Measurements from ENCODE around the gene PSAT1.

PSAT1 gene

DNA sequence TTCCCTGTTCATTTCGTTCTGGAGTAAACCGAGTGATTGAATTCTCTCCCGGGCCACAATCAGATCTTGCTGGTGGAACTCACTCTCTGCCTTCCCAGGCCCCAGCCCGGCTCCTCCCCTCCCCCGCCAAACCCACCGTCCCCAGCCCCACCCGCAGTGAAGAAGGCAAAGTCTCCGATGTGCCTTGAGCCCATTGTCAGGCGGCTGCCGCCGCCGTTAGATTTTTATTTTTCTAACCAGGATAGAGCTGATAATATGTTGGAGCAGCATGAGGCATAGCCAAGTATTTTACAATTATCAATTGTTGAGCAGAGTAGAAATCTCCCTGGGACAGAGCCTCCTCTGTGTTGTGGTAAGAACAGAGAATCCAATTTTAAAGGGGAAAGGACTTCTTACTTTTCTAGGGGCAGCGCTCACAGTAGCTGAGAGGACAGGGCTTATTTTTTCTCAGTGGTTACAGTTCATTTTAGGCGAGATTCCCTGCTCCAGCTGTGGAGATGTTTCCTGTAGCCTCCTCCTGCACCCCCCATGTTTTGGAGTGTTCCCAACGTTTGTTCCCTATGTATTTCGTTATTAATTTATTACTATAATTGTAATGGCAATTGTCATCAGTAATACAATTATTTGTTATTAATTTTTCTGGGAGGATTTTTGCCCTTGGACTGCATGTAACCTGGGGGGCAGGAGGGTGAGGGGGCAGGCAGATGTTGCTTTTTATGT, 1.3 kb downstream of the PSAT1 start:
- no peaks in the 10 kb centered on the region for H3K9me3 Mint-ChIP-seq
- TF ChIP-seq, protein P1, sequence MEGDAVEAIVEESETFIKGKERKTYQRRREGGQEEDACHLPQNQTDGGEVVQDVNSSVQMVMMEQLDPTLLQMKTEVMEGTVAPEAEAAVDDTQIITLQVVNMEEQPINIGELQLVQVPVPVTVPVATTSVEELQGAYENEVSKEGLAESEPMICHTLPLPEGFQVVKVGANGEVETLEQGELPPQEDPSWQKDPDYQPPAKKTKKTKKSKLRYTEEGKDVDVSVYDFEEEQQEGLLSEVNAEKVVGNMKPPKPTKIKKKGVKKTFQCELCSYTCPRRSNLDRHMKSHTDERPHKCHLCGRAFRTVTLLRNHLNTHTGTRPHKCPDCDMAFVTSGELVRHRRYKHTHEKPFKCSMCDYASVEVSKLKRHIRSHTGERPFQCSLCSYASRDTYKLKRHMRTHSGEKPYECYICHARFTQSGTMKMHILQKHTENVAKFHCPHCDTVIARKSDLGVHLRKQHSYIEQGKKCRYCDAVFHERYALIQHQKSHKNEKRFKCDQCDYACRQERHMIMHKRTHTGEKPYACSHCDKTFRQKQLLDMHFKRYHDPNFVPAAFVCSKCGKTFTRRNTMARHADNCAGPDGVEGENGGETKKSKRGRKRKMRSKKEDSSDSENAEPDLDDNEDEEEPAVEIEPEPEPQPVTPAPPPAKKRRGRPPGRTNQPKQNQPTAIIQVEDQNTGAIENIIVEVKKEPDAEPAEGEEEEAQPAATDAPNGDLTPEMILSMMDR (IDR thresholded peaks at IDR 0.05): no peak
- no peaks in the 10 kb centered on the region for H3K27me3 Mint-ChIP-seq (ENCODE audit: low read depth, poor library complexity)
- peak overlapping the region; percentile 95 for H3K4me3 Mint-ChIP-seq
- peak overlapping the region; percentile 78 for H3K27ac Mint-ChIP-seq
- H3K4me1 Mint-ChIP-seq: peaks cover 39% of the 10 kb centered on the region
- peaks cover 30% of the 10 kb centered on the region for H3K36me3 Mint-ChIP-seq (ENCODE audit: low read depth)
- DNase-seq: peak; percentile 47

- DNase-seq: no peak
- H3K36me3 Mint-ChIP-seq (ENCODE audit: low read depth): peaks cover 47% of the 10 kb centered on the region
- H3K4me3 Mint-ChIP-seq: peak overlapping the region; percentile 37
These were observed 3.3 kb downstream of the PSAT1 start for GRCh38 chr9:78300209-78300608.

DNA sequence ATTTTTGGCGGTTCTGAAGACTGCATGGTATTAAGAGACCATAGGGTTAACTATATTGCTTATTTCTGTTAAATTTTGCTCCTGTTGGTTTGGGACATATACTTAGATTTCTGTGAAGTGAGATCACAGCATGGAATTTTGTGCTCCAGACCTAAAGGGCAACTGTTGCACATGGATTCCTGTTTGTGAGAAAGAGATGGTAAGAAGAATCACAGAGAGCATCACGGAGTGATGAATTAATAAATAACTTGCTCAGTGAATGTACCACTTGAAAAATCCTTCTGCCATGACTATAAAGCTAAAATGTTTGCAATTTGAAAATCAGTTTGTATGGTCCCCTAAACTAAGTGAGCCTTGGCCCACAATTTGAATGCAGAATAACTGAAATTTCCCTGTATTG, 4.5 kb downstream of the PSAT1 start:
- Mint-ChIP-seq H3K9me3 (no peaks in the 10 kb centered on the region), H3K27me3 (ENCODE audit: low read depth, poor library complexity) (no peaks in the 10 kb centered on the region), H3K36me3 (ENCODE audit: low read depth) (peaks cover 59% of the 10 kb centered on the region), H3K4me3 (no peak overlapping the region), H3K27ac (no peak overlapping the region), H3K4me1 (peaks cover 19% of the 10 kb centered on the region)
- TF ChIP-seq, protein P1 (IDR thresholded peaks at IDR 0.05): no peak
- no peak for DNase-seq

More at GRCh38 chr9:78300209-78300608, 3.3 kb downstream of the PSAT1 start:
- Mint-ChIP-seq H3K27me3 (ENCODE audit: low read depth, poor library complexity) (no peaks in the 10 kb centered on the region), H3K27ac (peak overlapping the region; percentile 55), H3K4me1 (peaks cover 31% of the 10 kb centered on the region), H3K9me3 (no peaks in the 10 kb centered on the region)
- TF ChIP-seq, protein P1 (IDR thresholded peaks at IDR 0.05): no peak

DNA sequence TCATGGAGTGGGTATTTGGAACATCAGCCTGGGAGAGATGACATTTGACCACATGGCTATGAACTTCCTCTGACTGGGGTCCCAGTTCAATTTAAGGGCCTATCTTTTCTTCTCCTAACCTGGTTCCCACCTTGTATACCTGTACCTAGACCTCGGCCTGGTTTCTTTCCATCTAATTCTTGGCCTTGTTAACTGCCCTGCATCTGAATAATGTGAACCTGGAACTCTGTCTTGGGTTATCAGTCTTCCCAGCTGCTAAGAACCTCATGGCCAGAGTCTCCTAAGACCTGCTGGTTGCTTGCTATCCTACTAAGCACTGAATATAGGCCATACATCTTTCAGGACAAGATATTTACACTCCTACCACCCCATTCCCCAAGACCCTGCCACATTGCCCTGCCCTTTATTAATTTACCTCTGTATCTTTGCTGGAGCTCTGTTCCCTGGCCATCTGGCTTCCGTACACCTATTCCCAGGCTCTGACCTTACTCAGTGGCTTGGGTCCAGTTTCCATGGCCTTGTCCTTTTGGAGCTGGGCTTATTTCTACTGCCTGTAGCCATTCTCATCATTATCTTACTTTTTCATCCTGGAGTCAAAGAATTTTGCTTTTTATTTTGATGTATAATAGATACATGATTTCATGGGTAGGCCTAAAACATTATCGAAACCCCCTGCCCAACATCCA, 6.6 kb downstream of the PSAT1 start:
- no peak for DNase-seq
- Mint-ChIP-seq H3K27me3 (ENCODE audit: low read depth, poor library complexity) (no peaks in the 10 kb centered on the region), H3K4me3 (no peak overlapping the region), H3K9me3 (no peaks in the 10 kb centered on the region), H3K4me1 (peaks cover 11% of the 10 kb centered on the region), H3K36me3 (ENCODE audit: low read depth) (peaks cover 76% of the 10 kb centered on the region), H3K27ac (no peak overlapping the region)
- TF ChIP-seq, protein P1 (IDR thresholded peaks at IDR 0.05): no peak

- H3K27me3 Mint-ChIP-seq (ENCODE audit: low read depth, poor library complexity): no peaks in the 10 kb centered on the region
- H3K27ac Mint-ChIP-seq: no peak overlapping the region
- no peak overlapping the region for H3K4me3 Mint-ChIP-seq
- H3K9me3 Mint-ChIP-seq: no peaks in the 10 kb centered on the region
- TF ChIP-seq, protein P1 (IDR thresholded peaks at IDR 0.05): no peak
- no peak for DNase-seq
- H3K36me3 Mint-ChIP-seq (ENCODE audit: low read depth): peaks cover 76% of the 10 kb centered on the region
- peaks cover 6% of the 10 kb centered on the region for H3K4me1 Mint-ChIP-seq
These were observed 7.4 kb downstream of the PSAT1 start for GRCh38 chr9:78304357-78304756.
